Measurements from ENCODE around the gene ELOB. TPM values are rescaled to one million over a fixed set of nuclear protein-coding genes. Genes with fewer than 3 reads are reported as not detected.

The ELOB gene
- total RNA-seq, 1 donor from 2014 or later: 530 TPM

GRCh38 chr16:2784358-2785100 lies 7.4 kb upstream of the ELOB start:
- Histone ChIP-seq H3K4me3 (peak overlapping the region in 1 of 2 donors; percentile 45), H3K27me3 (no peaks in the 10 kb centered on the region), H3K4me1 (peaks cover 11% of the 10 kb centered on the region), H3K9me3 (no peaks in the 10 kb centered on the region), H3K36me3 (no peaks in the 10 kb centered on the region), H3K27ac (no peak overlapping the region)
- no peak for DNase-seq (ENCODE audit: extremely low spot score in 2 of 2)
- intact Hi-C loops (cut with DNase I): no loop called here
- TF ChIP-seq POLR2A (IDR thresholded peaks at IDR 0.05) (no peak), CTCF (IDR thresholded peaks at IDR 0.05) (no peak)

GRCh38 chr16:2783581-2784357 lies 6.7 kb upstream of the ELOB start:
- TF ChIP-seq CTCF (IDR thresholded peaks at IDR 0.05): no peak
- TF ChIP-seq POLR2AphosphoS5 (IDR thresholded peaks at IDR 0.05; ENCODE audit: insufficient read depth in 1 of 2, low read depth in 1 of 2): no peak
- TF ChIP-seq POLR2A (IDR thresholded peaks at IDR 0.05): no peak
- Histone ChIP-seq H3K4me1 (peaks cover 16% of the 10 kb centered on the region), H3K4me3 (no peak overlapping the region), H3K9me3 (no peaks in the 10 kb centered on the region), H3K27ac (no peak overlapping the region), H3K27me3 (no peaks in the 10 kb centered on the region), H3K36me3 (no peaks in the 10 kb centered on the region)
- DNase-seq (ENCODE audit: extremely low spot score in 2 of 2): no peak
- intact Hi-C loops (cut with DNase I): no loop called here

DNA sequence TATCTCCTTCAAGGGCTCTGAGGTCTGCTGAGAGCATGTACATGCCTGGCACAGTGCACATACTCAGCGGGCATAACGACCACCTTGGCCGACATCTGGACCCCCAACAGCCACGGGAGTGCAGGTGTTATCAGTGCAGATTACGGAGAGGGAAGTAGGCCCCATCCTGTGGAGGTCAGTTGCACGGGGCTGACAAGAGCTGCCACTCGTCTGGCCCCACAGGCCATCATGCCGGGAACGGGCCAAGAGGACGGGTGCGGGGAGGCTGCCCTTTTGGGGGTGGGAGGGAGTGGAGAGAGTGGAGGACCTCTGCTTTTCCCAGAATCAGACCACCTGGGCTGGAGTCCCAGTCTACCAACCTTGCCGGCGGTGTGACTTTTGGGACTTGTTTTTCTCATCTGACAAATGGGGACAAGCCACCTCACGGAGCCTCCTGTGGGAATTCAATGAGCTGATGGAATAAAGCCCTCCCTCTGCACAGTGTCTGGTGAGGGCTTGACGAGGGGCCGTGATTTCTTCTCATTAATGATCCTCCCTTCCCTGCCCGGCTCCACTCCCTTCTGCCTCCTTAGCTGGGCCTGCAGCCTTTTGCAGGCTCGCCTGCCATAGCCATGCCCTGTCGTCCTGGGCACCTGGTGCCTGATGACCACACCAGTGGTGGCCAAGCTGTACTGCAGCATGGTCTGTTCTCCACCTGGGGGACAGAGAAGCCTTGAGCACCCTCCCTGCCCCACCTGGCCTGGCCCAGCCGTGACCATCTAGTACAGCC lies 5.7 kb upstream of the ELOB start:
- Histone ChIP-seq H3K36me3 (no peaks in the 10 kb centered on the region), H3K9me3 (no peaks in the 10 kb centered on the region), H3K4me3 (no peak overlapping the region), H3K4me1 (peaks cover 26% of the 10 kb centered on the region), H3K27ac (no peak overlapping the region), H3K27me3 (no peaks in the 10 kb centered on the region)
- DNase-seq (ENCODE audit: extremely low spot score in 2 of 2): no peak
- TF ChIP-seq CTCF (IDR thresholded peaks at IDR 0.05): no peak
- TF ChIP-seq POLR2AphosphoS5 (IDR thresholded peaks at IDR 0.05; ENCODE audit: insufficient read depth in 1 of 2, low read depth in 1 of 2): no peak
- TF ChIP-seq POLR2A (IDR thresholded peaks at IDR 0.05): no peak
- intact Hi-C loops (cut with DNase I): no loop called here

- Histone ChIP-seq H3K27ac (no peak overlapping the region), H3K4me3 (no peak overlapping the region), H3K4me1 (peaks cover 35% of the 10 kb centered on the region), H3K9me3 (no peaks in the 10 kb centered on the region), H3K27me3 (no peaks in the 10 kb centered on the region), H3K36me3 (no peaks in the 10 kb centered on the region)
- TF ChIP-seq POLR2A (IDR thresholded peaks at IDR 0.05): no peak
- no peak for TF ChIP-seq CTCF (IDR thresholded peaks at IDR 0.05)
- TF ChIP-seq POLR2AphosphoS5 (IDR thresholded peaks at IDR 0.05; ENCODE audit: insufficient read depth in 1 of 2, low read depth in 1 of 2): no peak
- DNase-seq (ENCODE audit: extremely low spot score in 2 of 2): no peak
- intact Hi-C loops (cut with DNase I): no loop called here
Measured at GRCh38 chr16:2779978-2780898, 3.2 kb upstream of the ELOB start.
